ENCODE measurements around the gene SLC16A3.

The SLC16A3 gene

GRCh38 chr17:82287013-82287867 lies 58.4 kb downstream of the SLC16A3 start:
- H3K27ac ChIP-seq (ENCODE audit: low read depth, low read length): no peak overlapping the region
- no peak overlapping the region for H2AK5ac ChIP-seq (ENCODE audit: low read length)
- no peak overlapping the region for H3K9ac ChIP-seq (ENCODE audit: low read length)
- no peaks in the 10 kb centered on the region for H3K27me3 ChIP-seq (ENCODE audit: insufficient read depth, low read length)
- no peak overlapping the region for H3K23ac ChIP-seq (ENCODE audit: low read length)
- peaks cover 0 to 2% of the 10 kb centered on the region in 2 experiments for H3K4me1 ChIP-seq (ENCODE audit: control insufficient read depth in 1 of 2, insufficient read depth in 2 of 2, low read length in 2 of 2)
- no peak overlapping the region for H2BK12ac ChIP-seq (ENCODE audit: low read length)
- no peak overlapping the region for H3K4me3 ChIP-seq (ENCODE audit: low read depth, low read length)
- H3K18ac ChIP-seq (ENCODE audit: low read length): no peak overlapping the region
- no peak overlapping the region for H2BK120ac ChIP-seq (ENCODE audit: insufficient read depth, low read length, poor library complexity)
- H3K79me2 ChIP-seq (ENCODE audit: control insufficient read depth, insufficient read depth, low read length, poor library complexity): peaks cover under 1% of the 10 kb centered on the region
- H3K4me2 ChIP-seq (ENCODE audit: low read length): no peak overlapping the region
- H4K12ac ChIP-seq (ENCODE audit: low read depth, low read length): no peak overlapping the region
- WGBS (ENCODE audit: extremely low coverage, insufficient coverage, insufficient read length): no CpG with 5 or more reads among the region's 9 CpGs
- H3K14ac ChIP-seq (ENCODE audit: low read length): no peak overlapping the region
- H3K79me1 ChIP-seq (ENCODE audit: low read length): peaks cover 1% of the 10 kb centered on the region
- H3K9me3 ChIP-seq (ENCODE audit: insufficient read depth, low read depth, low read length): no peaks in the 10 kb centered on the region
- no peaks in the 10 kb centered on the region for H3K36me3 ChIP-seq (ENCODE audit: control insufficient read depth in 1 of 2, insufficient read depth in 2 of 2, low read length in 2 of 2)
- no peak overlapping the region for H3K4ac ChIP-seq (ENCODE audit: low read depth, low read length)
- H4K91ac ChIP-seq (ENCODE audit: low read depth, low read length): no peak overlapping the region
- no peak overlapping the region for H2BK5ac ChIP-seq (ENCODE audit: low read depth, low read length, poor library complexity)
- no peak overlapping the region for H2AFZ ChIP-seq (ENCODE audit: insufficient read depth, low read length, poor library complexity)
- DNase-seq: no peak
- no peak overlapping the region for H4K8ac ChIP-seq (ENCODE audit: low read depth, low read length)

GRCh38 chr17:82287868-82288801 lies 59.3 kb downstream of the SLC16A3 start:
- DNase-seq: no peak
- no peak overlapping the region for H3K4ac ChIP-seq (ENCODE audit: low read depth, low read length)
- no peak overlapping the region for H2AK5ac ChIP-seq (ENCODE audit: low read length)
- no peaks in the 10 kb centered on the region for H3K9me3 ChIP-seq (ENCODE audit: insufficient read depth, low read depth, low read length)
- H4K12ac ChIP-seq (ENCODE audit: low read depth, low read length): no peak overlapping the region
- no CpG with 5 or more reads among the region's 19 CpGs for WGBS (ENCODE audit: extremely low coverage, insufficient coverage, insufficient read length)
- H3K27me3 ChIP-seq (ENCODE audit: insufficient read depth, low read length): no peaks in the 10 kb centered on the region
- no peak overlapping the region for H3K4me2 ChIP-seq (ENCODE audit: low read length)
- H4K91ac ChIP-seq (ENCODE audit: low read depth, low read length): no peak overlapping the region
- H4K8ac ChIP-seq (ENCODE audit: low read depth, low read length): no peak overlapping the region
- no peak overlapping the region for H3K4me3 ChIP-seq (ENCODE audit: low read depth, low read length)
- H3K9ac ChIP-seq (ENCODE audit: low read length): no peak overlapping the region
- H2AFZ ChIP-seq (ENCODE audit: insufficient read depth, low read length, poor library complexity): no peak overlapping the region
- no peak overlapping the region for H2BK5ac ChIP-seq (ENCODE audit: low read depth, low read length, poor library complexity)
- H3K23ac ChIP-seq (ENCODE audit: low read length): peak overlapping the region; percentile 93
- no peak overlapping the region for H3K27ac ChIP-seq (ENCODE audit: low read depth, low read length)
- H2BK12ac ChIP-seq (ENCODE audit: low read length): no peak overlapping the region
- H3K79me1 ChIP-seq (ENCODE audit: low read length): peaks cover 7% of the 10 kb centered on the region
- H3K4me1 ChIP-seq (ENCODE audit: control insufficient read depth in 1 of 2, insufficient read depth in 2 of 2, low read length in 2 of 2): peaks cover 0 to 3% of the 10 kb centered on the region in 2 experiments
- no peaks in the 10 kb centered on the region for H3K36me3 ChIP-seq (ENCODE audit: control insufficient read depth in 1 of 2, insufficient read depth in 2 of 2, low read length in 2 of 2)
- H3K14ac ChIP-seq (ENCODE audit: low read length): no peak overlapping the region
- H2BK120ac ChIP-seq (ENCODE audit: insufficient read depth, low read length, poor library complexity): no peak overlapping the region
- peaks cover 3% of the 10 kb centered on the region for H3K79me2 ChIP-seq (ENCODE audit: control insufficient read depth, insufficient read depth, low read length, poor library complexity)
- no peak overlapping the region for H3K18ac ChIP-seq (ENCODE audit: low read length)

Measured in trophoblast cell (in vitro differentiated cells and primary cell).